Esophagus muscularis mucosa (tissue), 4 donors: ENCODE measurements around the gene ITPKC.

Experiments
- EP300 ChIP-seq: sonication (generic); formaldehyde crosslinking; IDR thresholded peaks from one replicate; pipeline ENCODE4 v1.6.1; 2017; ENCODE audit warnings: antibody characterized with exemption
- POLR2A ChIP-seq: fragments of 450-650 bp; IDR thresholded peaks from one replicate; pipeline ENCODE4 v1.6.1; 2017; ENCODE audit warnings: antibody characterized with exemption, moderate library complexity, mild to moderate bottlenecking, low read depth
- POLR2AphosphoS5 ChIP-seq, 2 donors: sonication (generic); formaldehyde crosslinking; IDR thresholded peaks; one replicate each; pipeline ENCODE4 v1.6.1; 2017; ENCODE audit warnings: antibody characterized with exemption in 2 of 2
- TF ChIP-seq, protein P1 (sequence below), 3 experiments: fragments of 200-600 bp in 2 of 3; fragments of 450-650 bp in 1 of 3; sonication (generic) in 2 of 3; IDR thresholded peaks; one replicate each; pipeline ENCODE4 v1.5.1; 2017 to 2019; ENCODE audit warnings: antibody characterized with exemption in 3 of 3, mild to moderate bottlenecking in 2 of 3, moderate library complexity in 1 of 3

DNA sequence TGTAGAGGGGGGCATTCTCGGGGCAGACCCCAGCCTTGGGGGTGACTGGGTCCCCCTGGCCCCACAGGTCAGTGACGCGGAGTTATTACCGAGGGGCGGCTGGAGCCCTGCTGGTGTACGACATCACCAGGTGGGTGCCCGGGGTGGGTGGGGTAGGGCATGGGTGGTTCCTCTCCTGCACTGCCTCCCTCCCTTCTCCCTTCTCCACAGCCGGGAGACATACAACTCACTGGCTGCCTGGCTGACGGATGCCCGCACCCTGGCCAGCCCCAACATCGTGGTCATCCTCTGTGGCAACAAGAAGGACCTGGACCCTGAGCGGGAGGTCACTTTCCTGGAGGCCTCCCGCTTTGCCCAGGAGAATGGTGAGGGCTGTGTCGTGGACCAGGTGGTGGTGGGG is 66.8 kb downstream of the ITPKC start:
- TF ChIP-seq, protein P1, sequence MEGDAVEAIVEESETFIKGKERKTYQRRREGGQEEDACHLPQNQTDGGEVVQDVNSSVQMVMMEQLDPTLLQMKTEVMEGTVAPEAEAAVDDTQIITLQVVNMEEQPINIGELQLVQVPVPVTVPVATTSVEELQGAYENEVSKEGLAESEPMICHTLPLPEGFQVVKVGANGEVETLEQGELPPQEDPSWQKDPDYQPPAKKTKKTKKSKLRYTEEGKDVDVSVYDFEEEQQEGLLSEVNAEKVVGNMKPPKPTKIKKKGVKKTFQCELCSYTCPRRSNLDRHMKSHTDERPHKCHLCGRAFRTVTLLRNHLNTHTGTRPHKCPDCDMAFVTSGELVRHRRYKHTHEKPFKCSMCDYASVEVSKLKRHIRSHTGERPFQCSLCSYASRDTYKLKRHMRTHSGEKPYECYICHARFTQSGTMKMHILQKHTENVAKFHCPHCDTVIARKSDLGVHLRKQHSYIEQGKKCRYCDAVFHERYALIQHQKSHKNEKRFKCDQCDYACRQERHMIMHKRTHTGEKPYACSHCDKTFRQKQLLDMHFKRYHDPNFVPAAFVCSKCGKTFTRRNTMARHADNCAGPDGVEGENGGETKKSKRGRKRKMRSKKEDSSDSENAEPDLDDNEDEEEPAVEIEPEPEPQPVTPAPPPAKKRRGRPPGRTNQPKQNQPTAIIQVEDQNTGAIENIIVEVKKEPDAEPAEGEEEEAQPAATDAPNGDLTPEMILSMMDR (IDR thresholded peaks at IDR 0.05): no peak
- no peak for TF ChIP-seq POLR2A
- TF ChIP-seq EP300: no peak
- TF ChIP-seq POLR2AphosphoS5 (IDR thresholded peaks at IDR 0.05): no peak
